Measurements from ENCODE around the gene TRPM2. TPM values are rescaled to one million over a fixed set of nuclear protein-coding genes. Genes with fewer than 3 reads are reported as not detected.

Gene TRPM2
- total and polyA plus RNA-seq, 2 donors (not counting 3 experiments of a cell fraction or from before 2014, with no cell fraction given), result not detected

DNA sequence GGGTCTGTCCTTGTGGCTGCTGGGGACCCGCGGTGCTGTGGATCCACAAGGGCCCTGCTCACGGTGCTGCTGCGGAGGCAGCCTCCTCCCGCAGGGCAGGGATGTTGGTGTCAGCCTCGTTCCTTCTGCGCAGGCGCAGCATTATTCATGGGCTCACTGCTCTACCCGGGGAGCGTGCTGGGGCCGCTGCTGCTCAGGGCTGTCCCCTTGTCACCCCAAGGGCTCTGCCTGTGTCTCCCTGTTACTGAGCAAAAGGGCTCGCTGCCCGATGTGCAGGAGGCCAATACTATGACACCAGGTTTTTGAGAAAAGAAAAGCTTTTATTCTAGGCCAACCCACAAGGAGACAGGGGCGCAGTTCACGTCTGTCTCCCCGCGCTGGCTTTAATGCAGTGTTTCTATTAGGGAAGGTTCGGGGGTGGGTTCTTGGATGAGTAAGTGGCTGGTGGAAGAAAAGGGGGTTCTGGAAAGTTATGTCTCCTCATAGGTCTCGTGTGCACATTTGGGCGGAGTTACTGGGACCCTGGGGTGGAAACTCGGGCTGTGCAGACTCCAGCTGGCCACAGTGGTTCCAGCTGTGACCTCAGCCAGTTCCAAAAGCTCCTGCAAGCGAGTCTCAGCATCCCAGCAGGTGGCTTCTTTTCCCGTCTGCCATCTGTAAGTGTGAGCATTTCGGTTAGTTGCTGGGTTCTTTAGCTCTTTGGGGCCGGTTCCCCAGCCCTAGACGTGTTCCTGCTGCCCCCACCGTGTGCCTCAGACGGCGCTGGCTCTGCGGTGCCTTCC lies 61.1 kb downstream of the TRPM2 start:
- DNase-seq (ENCODE audit: low read depth, low spot score), result no peak
- dilution Hi-C loops (cut with MboI; ENCODE audit: extremely low pct_ligation_motif_present, low sequenced_read_pairs) (no loop called here), intact Hi-C loops (cut with micrococcal nuclease) (no loop called here)
- H3K9ac ChIP-seq (replicated peaks; ENCODE audit: extremely low read depth, insufficient read depth, low read length), result no peak overlapping the region
- no peaks in the 10 kb centered on the region for H3K9me3 ChIP-seq (replicated peaks; ENCODE audit: control insufficient read depth, insufficient read depth, low read length)
- CTCF ChIA-PET, result no interaction called here
- POLR2A ChIA-PET, result no interaction called here
- no peak for FAIRE-seq
- no TSS peak for BruUV-seq (replicated peaks)
- H4K20me1 ChIP-seq (replicated peaks; ENCODE audit: control insufficient read depth, extremely low read depth, insufficient read depth, low read length), result no peaks in the 10 kb centered on the region
- no peak overlapping the region for H3K4me2 ChIP-seq (ENCODE audit: insufficient read depth, low read length)
- no peaks in the 10 kb centered on the region for H3K27me3 ChIP-seq (ENCODE audit: control insufficient read depth in 2 of 2, insufficient read depth in 2 of 2, low read length in 2 of 2)
- no peak overlapping the region for H3K4me3 ChIP-seq (replicated peaks in 1 of 3; ENCODE audit: insufficient read depth in 1 of 3, low read depth in 1 of 3, low read length in 3 of 3)
- H3K27ac ChIP-seq (ENCODE audit: insufficient read depth, low read depth, low read length), result no peak overlapping the region
- TF ChIP-seq POLR2AphosphoS5 (IDR thresholded peaks at IDR 0.05; ENCODE audit: insufficient read depth, low read depth, low read length) (no peak), MYC (IDR thresholded peaks at IDR 0.05; ENCODE audit: low read depth, low read length) (no peak), FOS (IDR thresholded peaks at IDR 0.05; ENCODE audit: borderline replicate concordance, insufficient read depth, low read length) (no peak), JUN (IDR thresholded peaks at IDR 0.05; ENCODE audit: borderline replicate concordance, insufficient read depth, insufficient read length, low read depth) (no peak), EZH2 (IDR thresholded peaks at IDR 0.05; ENCODE audit: borderline replicate concordance, low read depth, low read length, severe bottlenecking) (no peak), POLR2A (IDR thresholded peaks at IDR 0.05; ENCODE audit: low read depth, low read length) (no peak), GATA2 (IDR thresholded peaks at IDR 0.05; ENCODE audit: insufficient read depth, insufficient read length, low read depth, low read length) (no peak)
- TF ChIP-seq, protein P1, sequence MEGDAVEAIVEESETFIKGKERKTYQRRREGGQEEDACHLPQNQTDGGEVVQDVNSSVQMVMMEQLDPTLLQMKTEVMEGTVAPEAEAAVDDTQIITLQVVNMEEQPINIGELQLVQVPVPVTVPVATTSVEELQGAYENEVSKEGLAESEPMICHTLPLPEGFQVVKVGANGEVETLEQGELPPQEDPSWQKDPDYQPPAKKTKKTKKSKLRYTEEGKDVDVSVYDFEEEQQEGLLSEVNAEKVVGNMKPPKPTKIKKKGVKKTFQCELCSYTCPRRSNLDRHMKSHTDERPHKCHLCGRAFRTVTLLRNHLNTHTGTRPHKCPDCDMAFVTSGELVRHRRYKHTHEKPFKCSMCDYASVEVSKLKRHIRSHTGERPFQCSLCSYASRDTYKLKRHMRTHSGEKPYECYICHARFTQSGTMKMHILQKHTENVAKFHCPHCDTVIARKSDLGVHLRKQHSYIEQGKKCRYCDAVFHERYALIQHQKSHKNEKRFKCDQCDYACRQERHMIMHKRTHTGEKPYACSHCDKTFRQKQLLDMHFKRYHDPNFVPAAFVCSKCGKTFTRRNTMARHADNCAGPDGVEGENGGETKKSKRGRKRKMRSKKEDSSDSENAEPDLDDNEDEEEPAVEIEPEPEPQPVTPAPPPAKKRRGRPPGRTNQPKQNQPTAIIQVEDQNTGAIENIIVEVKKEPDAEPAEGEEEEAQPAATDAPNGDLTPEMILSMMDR (IDR thresholded peaks at IDR 0.05; ENCODE audit: extremely low read depth in 1 of 2, insufficient read depth in 1 of 2, low read depth in 1 of 2, low read length in 2 of 2), result no peak
- no peaks in the 10 kb centered on the region for H3K4me1 ChIP-seq (ENCODE audit: control insufficient read depth, extremely low read depth, insufficient read depth, low read length)
- H3K79me2 ChIP-seq (ENCODE audit: control insufficient read depth, insufficient read depth, low read length), result no peaks in the 10 kb centered on the region
- H3K9me1 ChIP-seq (replicated peaks; ENCODE audit: control insufficient read depth, extremely low read depth, insufficient read depth, low read length), result no peaks in the 10 kb centered on the region
- no peaks in the 10 kb centered on the region for H3K36me3 ChIP-seq (ENCODE audit: control insufficient read depth in 2 of 2, extremely low read depth in 1 of 2, insufficient read depth in 2 of 2, low read length in 2 of 2)
- H2AFZ ChIP-seq (ENCODE audit: low read depth, low read length), result no peak overlapping the region

All from endothelial cell of umbilical vein (primary cell).